H7 (cell line): ENCODE measurements around the gene NFKBIE. TPM values are rescaled to one million over a fixed set of nuclear protein-coding genes. Genes with fewer than 3 reads are reported as not detected.
A peak's percentile ranks its signal among the peaks of the same experiment; 100 is the strongest.

ENCODE experiments used
- DNase-seq: peaks from one replicate; pipeline ENCODE4 v3.0.0; 2012
- H3K27me3 ChIP-seq: 2 replicates; pipeline ENCODE4 v1.6.0; 2011; ENCODE audit warnings: mild to moderate bottlenecking, low read length; ENCODE audit not compliant: control insufficient read depth, insufficient read depth
- H3K36me3 ChIP-seq: replicated peaks from 2 replicates; pipeline ENCODE4 v1.5.1; 2011; ENCODE audit warnings: low read length; ENCODE audit not compliant: control insufficient read depth, insufficient read depth
- H3K4me3 ChIP-seq: 2 replicates; pipeline ENCODE4 v1.5.1; 2011; ENCODE audit warnings: low read depth, mild to moderate bottlenecking, control low read depth, low read length, moderate library complexity; ENCODE audit not compliant: insufficient read depth
- total RNA-seq: library from RNA; depleted of rRNA; stranded (reverse); fragments of >200 nt; shearing (Covaris generic); gene quantifications from 2 replicates; pipeline ENCODE4 v1.2.3, GENCODE V29; 2014

Gene NFKBIE
- total RNA-seq, 1 experiment from 2014 or later, result 9.7 TPM

- H3K4me3 ChIP-seq, result no peak overlapping the region
- H3K27me3 ChIP-seq, result no peaks in the 10 kb centered on the region
- DNase-seq, result no peak
- peaks cover 67% of the 10 kb centered on the region for H3K36me3 ChIP-seq
Measured at GRCh38 chr6:44251576-44252524, 13.5 kb downstream of the NFKBIE start.

GRCh38 chr6:44250718-44251123 is 14.6 kb downstream of the NFKBIE start:
- Histone ChIP-seq H3K4me3 (no peak overlapping the region), H3K36me3 (peaks cover 67% of the 10 kb centered on the region)

GRCh38 chr6:44250067-44250717 is 15.2 kb downstream of the NFKBIE start:
- Histone ChIP-seq H3K36me3 (peaks cover 63% of the 10 kb centered on the region), H3K27me3 (no peaks in the 10 kb centered on the region), H3K4me3 (no peak overlapping the region)
- DNase-seq, result no peak

More at GRCh38 chr6:44250718-44251123, 14.6 kb downstream of the NFKBIE start:
- H3K27me3 ChIP-seq, result no peaks in the 10 kb centered on the region
- no peak for DNase-seq

GRCh38 chr6:44249082-44249748 is 16.1 kb downstream of the NFKBIE start:
- peaks cover 54% of the 10 kb centered on the region for H3K36me3 ChIP-seq
- no peak overlapping the region for H3K4me3 ChIP-seq
- no peak for DNase-seq
- H3K27me3 ChIP-seq, result no peaks in the 10 kb centered on the region

- peak overlapping the region; percentile 96 for H3K4me3 ChIP-seq
- peaks cover 48% of the 10 kb centered on the region for H3K36me3 ChIP-seq
- H3K27me3 ChIP-seq, result no peaks in the 10 kb centered on the region
- no peak for DNase-seq
Measured at GRCh38 chr6:44248579-44248978, 16.8 kb downstream of the NFKBIE start.

- peaks cover 39% of the 10 kb centered on the region for H3K36me3 ChIP-seq
- H3K27me3 ChIP-seq, result no peaks in the 10 kb centered on the region
- peak; percentile 74 for DNase-seq
- peak overlapping the region; percentile 96 for H3K4me3 ChIP-seq
Measured at GRCh38 chr6:44247338-44248302, 17.7 kb downstream of the NFKBIE start.

GRCh38 chr6:44246663-44247337 is 18.6 kb downstream of the NFKBIE start, which contains the start of gene HSP90AB1:
Gene HSP90AB1 (plus strand): TSS chr6:44247101. CDS start chr6:44248630, 1,529 bp downstream.
- H3K36me3 ChIP-seq, result peaks cover 32% of the 10 kb centered on the region
- peak within 1 kb of the TSS; percentile 96 for H3K4me3 ChIP-seq
- peak; percentile 97 for DNase-seq
- no peaks in the 10 kb centered on the region for H3K27me3 ChIP-seq

GRCh38 chr6:44245912-44246662 is 19.3 kb downstream of the NFKBIE start:
- peak; percentile 99 for DNase-seq
- no peaks in the 10 kb centered on the region for H3K27me3 ChIP-seq
- peak overlapping the region; percentile 96 for H3K4me3 ChIP-seq
- H3K36me3 ChIP-seq, result peaks cover 26% of the 10 kb centered on the region

- Histone ChIP-seq H3K27me3 (no peaks in the 10 kb centered on the region), H3K4me3 (peak overlapping the region; percentile 53), H3K36me3 (peaks cover 20% of the 10 kb centered on the region)
- no peak for DNase-seq
Measured at GRCh38 chr6:44245391-44245911, 19.9 kb downstream of the NFKBIE start.

GRCh38 chr6:44243345-44243744 is 22.0 kb downstream of the NFKBIE start:
- no peak for DNase-seq

GRCh38 chr6:44238687-44239350 is 26.5 kb downstream of the NFKBIE start:
- DNase-seq, result no peak
- no peaks in the 10 kb centered on the region; the same call in 1 of the 2 replicates for H3K36me3 ChIP-seq
- H3K27me3 ChIP-seq, result no peaks in the 10 kb centered on the region; the same call in 1 of the 2 replicates
- no peak overlapping the region for H3K4me3 ChIP-seq

More at GRCh38 chr6:44243345-44243744, 22.0 kb downstream of the NFKBIE start:
- Histone ChIP-seq H3K36me3 (no peaks in the 10 kb centered on the region), H3K27me3 (no peaks in the 10 kb centered on the region; the same call in 1 of the 2 replicates), H3K4me3 (no peak overlapping the region)
